IPS-NIHi7 (cell line): ENCODE results near the gene CTNNA3.
A peak's percentile ranks its signal among the peaks of the same experiment; 100 is the strongest.
"Not testable (repeated sequence)": the region's sequence is repeated elsewhere in the genome, so short reads cannot be mapped to it uniquely, and the experiment has no call there.

Source experiments
- DNase-seq: peaks from one replicate; pipeline ENCODE4 v3.0.0; 2012; ENCODE audit warnings: mixed read lengths; ENCODE audit errors: extremely low spot score

CTNNA3 gene

DNA sequence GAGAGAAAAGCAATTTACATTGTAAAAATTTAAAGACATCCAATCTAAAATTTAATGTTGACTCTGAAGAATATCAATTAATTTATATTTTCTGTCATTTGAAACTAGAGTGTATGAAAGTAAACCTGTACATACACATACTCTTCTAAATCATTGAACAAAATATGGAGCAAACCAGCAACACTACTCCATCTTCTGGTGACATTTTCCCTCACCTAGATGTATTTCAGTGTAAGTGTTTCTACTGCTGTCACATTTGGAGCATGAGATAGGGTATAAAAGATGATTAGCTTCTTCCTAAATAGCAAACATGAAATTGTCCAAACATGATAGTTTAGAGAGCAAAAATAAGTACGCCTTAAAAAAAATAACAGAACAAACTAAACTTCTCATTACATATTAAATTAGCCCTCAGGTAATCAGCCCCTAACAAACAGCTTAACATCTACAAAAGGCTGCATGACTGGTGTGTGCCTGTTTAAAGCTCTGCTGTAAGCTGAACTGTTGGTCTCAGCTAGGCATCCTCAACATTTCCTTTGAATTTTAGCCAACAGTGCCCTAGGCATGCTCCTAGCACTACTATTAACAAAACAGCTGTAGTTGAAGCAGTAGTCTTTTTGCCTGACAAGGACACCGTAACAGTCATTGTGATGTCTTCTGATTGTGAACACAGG lies 189.8 kb downstream of the CTNNA3 start:
- no peak for DNase-seq

DNA sequence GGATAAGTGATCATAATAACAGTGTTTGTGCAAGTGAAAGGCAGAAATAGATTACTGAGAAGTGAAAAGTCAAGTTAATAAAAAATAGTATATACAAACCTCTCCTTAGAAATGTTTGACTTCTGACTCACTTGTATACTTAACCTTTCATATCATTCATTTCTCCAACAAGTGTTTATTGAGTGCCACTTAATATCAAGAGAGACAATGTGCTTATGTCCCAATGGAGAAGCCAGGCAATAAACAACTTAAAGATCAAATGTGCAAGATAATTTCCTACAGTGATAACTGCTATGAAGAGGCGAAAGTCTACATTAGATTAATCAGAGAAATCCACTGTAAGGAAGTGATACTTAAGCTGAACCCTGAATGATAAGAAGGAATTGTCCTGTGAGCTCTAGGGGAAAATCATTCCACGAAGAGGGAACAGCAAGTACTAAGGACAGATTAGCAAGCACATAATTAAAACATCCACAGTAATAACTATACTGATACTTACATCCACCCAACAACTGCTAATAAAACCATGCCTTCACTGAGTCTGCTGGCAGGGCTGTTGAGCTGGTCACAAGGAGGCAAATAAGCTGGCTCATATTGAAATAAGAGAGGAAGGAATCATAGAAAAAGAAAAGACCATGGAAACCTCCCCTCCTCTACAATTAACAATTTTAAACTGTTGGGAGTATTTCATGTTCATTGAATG lies 203.5 kb downstream of the CTNNA3 start:
- DNase-seq, result no peak

DNA sequence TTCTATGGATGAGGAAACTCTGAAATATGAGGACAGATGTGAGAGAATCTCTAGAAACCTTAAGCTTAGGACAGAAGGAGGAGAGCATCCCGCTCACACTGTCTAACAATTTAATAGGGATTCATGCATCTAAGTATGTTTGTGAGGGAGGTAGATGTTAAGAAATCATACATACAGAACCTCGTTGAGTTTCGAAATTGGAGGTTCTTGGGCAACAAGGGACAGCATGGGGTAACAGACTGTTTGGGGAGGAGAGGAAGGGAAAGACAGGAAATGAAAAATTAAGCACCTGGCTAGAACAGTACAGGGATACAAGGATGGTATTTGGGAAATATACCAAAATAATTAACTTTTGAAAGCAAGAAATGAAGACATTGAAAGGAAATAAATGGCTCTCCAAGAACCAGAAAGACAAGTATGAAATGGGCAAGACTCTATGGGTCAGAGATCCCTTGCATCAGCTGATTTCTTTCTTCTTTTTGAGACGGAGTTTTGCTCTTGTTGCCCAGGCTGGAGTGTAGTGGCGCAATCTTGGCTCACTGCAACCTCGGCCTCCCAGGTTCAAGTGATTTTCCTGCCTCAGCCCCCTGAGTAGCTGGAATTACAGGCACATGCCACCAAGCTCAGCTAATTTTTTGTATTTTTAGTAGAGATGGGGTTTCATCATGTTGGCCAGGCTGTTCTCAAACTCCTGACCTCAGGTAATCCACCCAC lies 207.9 kb downstream of the CTNNA3 start:
- DNase-seq, result no peak

DNA sequence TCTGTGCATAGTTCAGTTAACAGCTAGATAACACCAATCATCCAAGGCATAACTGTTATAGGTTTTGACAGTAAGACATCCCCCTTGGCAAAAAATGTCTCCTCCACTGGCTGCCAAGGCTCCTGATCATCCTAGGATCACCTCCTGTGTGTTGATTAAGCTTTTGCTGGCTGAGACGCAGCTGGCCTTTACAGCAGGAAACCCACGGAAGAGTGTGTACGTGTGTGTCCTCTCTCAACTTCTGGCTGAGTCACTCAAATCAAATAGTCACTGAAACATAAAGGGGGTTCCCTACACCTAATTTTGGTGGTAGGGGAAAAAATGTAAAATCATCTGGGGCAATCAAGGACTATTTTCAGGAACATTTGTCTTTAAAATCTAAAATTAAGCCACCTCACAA lies 208.8 kb downstream of the CTNNA3 start:
- no peak for DNase-seq

DNA sequence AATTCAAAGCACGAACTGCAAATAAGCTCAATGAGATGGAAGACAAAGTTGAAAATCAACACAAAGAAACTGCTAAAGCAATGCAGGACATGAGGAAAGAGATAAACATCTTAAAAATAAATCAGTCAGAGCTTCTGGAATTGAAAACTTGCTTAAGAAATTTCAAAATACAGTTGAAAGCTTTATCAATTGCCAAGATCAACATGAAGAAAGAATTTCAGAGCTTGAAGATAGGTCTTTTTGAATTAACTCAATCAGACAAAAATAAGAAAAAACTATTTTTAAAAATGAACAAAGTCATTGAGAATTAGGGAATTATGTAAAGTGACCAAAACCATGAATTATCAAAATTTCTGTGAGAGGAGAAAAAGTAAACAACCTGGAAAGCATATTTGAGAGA lies 218.1 kb downstream of the CTNNA3 start:
- DNase-seq, result no peak

DNA sequence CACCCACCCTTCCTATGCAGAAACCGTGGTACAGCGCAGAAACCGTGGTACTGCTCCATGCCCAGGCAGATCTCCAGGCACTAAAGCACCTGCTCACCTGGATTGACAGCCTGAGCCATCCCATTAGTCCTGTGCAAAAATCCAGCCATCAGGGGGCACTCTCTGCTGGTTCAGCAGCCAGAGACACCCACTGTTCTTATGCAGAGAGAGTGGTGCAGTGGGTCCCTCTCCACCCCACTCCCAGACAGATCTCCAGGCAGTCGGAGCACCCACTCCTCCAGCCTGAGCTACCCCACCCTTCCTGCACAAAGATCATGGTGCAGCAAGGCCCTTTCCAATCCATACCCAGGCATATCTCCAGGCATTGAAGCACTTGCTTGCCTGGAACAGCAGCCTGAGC lies 219.8 kb downstream of the CTNNA3 start:
- peak; percentile 35 for DNase-seq

DNA sequence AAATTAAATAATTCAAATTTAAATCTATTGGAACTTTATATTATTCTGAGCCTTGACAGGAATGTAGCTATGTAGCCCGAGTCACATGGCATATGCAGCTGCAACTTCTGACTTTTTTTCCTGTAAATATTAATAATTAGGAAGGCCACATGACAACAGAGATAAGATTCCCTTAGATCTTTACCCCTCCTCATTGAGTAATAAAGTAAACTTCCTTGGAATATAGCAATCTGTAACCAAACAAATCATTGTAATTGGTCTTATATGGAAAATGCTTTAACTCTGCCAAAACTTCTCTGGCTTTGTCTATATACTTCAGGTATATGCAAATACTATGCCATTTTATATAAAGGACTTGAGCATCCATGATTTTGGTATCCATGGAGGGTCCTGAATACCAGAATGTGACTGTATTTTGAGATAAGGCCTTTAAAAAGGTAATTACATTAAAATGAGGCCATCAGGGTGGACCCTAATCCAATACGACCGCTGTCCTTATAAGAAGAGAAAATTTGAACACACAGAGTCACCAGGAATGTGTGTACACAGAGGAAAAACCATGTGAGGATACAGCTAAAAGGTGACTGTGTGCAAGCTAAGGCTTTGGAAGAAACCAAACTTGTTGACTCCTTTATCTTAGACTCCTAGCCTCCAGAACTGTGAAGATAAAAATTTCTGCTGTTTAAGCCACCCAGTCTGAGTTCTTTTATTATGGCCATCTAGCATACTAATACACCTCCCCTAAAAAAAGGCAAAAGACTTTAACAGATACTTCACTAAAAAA lies 222.0 kb downstream of the CTNNA3 start:
- no peak for DNase-seq

DNA sequence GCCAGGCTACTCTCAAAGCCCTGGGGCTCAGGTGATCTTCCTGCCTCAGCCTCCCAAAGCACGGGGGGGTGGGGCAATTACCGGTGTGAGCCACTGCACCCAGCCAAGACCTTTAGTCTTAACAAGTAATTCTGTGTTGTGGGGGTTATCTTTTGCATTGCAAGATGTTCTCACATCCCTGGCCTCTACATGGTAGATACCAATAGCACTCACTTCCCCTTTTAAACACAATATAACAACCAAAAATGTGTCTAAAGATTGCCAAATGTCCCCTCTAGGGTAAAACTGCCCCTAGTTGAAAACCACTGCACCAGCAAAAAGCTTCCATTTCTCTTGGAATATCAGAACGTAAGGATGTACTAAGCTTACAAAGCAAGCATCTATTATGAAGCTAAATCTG lies 225.0 kb downstream of the CTNNA3 start:
- no peak for DNase-seq

DNA sequence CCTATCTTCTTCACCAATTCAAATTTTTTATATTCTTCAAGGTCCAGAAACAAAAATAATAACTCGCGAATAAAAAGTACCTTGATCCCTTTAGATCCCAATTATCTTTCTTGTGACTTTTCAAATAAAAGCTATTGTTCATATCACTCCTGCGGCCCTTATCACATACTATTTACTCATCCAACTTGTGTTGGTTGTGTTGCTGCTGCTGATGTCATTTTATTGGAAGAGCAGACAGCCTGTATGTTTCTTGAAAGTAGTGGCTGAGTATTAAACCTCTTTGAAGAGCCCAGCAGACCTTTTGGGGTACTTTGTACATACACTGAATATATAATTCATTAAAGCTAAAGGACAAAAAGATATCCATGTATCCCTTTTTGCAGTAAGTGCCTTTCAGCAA lies 231.7 kb downstream of the CTNNA3 start:
- DNase-seq, result no peak

DNA sequence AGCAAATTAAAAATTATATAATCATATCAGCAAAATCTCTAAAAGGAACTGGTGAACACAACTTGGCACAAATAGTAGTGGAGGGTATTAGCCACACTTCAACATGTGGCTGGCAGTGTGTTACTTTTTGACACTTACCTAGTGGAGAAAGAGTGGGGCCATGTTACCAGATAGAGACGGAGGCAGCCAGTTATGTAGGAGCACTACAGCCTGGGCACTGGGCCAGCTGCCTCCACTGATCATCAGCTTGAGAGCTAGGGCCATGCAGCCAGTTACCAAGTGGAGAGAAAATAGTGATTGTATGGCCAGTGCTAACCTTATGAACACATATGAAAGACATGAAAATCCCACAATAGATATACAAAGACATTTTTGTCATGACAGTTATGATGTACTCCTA lies 243.1 kb downstream of the CTNNA3 start:
- no peak for DNase-seq

DNA sequence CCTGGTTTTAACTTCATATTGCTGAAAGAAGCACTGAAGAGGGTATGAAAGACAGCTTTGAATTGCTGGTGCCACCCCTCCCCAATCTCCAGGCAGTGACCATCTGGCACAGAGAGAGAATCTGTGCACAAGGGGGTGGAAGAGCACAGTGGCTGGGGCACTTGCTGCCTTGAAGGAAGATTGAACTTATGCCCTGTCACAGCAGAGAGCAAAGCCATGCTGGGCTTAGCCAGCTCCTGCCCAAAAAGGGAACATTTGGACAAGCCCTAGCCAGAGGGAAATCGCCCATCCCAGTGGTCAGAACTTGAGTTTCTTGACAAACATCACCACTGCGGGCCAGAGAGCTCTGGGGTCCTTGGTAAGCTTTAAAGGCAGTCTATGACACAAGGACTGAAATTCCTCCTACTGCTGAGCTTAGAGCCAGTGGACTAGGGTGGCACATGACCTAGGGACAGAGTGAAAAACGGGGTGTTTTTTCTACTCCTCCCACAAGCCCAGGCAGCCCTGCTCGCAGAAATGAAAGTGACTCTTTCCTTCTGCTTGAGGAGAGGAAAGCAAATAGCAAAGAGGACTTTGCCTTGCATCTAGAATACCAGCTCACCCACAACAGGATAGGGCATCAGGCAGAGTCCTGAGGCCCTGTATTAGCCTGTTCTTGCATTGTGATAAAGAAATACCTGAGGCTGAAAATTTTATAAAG lies 257.2 kb downstream of the CTNNA3 start:
- no peak for DNase-seq

DNA sequence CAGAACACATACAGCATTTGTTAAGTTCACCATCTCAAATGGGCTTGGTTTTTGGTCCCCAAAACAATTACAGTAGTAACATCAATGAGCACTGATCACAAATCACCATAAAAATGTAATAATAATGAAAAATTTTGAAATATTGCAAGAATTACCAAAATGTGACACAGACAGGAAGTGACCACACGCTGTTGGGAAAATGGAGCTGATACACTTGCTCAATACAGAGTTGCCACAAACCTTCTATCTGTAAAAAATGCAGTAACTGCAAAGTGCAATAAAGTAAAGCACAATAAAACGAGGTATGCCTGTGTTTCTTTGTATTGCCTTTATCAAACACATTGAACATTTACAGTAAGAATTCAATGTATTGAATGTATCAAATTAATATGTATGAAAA lies 262.7 kb downstream of the CTNNA3 start:
- DNase-seq, result no peak

DNA sequence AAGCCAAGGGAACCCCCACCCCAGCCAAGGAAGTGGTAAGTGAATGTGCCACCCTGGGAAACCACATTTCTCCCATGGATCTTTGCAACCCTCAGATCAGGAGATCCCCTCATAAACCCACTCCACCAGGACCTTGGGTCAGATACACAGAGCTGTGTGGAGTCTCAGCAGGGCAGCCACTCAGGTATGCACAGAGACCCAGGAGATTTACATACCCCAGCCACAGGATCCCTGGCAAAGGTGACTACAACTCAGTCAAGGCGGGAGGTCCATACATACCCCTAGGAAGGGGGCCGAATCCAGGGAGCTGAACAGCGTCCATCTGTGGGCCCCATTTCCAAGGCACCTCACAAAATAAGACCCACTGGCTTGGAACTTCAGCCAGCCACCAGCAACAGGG lies 293.4 kb downstream of the CTNNA3 start:
- DNase-seq, result no peak

DNA sequence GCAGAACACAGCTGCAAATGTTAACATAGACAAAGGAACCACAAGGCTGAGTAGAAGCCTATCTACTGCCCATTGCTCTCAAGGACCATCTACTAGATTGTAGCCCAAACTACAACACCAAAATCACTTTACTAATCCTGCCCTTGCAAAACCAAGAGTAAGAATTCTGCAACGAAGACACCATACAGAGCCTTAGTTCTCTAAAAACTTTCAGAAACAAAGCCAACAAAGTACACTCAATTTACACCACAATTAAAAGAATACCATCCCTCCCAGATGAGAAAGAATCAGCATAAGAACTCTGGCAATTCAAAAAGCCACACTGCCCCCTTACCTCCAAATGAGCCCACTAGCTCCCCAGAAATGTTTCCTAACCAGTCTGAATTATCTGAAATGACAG lies 294.3 kb downstream of the CTNNA3 start:
- DNase-seq, result peak; percentile 14

DNA sequence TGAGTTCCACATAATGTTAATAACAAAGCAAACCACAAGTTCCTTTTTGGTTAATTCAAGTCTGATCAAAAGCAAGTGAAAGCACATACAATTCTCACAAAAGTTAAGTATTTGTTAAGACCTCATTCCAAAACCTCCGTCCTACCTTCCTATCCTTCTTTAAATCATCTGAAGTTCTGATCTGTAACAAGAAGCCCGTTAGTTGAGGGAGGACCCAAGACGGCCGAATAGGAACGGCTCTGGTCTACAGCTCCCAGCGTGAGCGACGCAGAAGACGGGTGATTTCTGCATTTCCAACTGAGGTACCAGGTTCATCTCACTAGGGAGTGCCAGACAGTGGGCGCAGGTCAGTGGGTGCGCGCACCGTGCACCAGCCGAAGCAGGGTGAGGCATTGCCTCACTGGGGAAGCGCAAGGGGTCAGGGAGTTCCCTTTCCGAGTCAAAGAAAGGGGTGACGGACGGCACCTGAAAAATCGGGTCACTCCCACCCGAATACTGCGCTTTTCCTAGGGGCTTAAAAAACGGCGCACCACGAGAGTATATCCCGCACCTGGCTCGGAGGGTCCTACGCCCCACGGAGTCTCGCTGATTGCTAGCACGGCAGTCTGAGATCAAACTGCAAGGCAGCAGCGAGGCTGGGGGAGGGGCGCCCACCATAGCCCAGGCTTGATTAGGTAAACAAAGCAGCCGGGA lies 309.0 kb downstream of the CTNNA3 start:
- not testable (repeated sequence) for DNase-seq

DNA sequence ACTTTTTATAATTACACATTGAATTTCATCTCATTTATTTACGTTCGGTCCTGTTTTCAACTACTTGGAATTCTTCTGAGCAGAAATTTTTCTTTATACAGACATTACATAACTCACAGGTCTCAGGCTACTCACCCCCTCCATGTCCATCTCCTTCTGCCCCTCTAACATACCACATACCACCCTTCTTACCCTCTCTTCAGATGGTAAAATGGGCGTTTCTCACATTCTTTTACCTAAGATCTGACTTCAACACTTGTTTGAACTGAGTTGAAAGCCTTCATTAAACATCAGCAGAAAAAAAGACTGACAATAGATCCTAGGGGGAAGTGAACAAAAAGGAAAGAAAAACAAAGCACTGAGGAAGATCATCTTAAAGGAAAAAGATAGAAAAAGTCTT lies 309.7 kb downstream of the CTNNA3 start:
- no peak for DNase-seq

DNA sequence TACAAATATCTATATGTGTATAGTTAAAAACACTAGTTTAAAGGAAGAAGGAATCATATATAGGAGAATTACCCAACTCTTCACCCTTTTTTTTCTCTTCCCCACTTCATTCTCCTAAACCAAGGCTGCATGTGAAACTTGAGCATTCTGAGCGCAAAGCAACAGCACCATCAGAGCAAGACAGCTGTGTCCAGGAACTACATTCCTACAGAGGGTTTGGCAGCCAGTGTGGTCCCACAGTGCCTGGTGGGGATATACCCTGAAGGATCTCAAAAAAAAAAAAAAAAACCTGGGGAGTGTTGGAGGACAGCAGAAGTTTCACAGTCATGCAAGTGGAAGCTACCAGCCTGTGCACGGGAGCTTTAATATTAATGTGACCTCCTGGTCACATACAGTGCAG lies 310.4 kb downstream of the CTNNA3 start:
- no peak for DNase-seq

DNA sequence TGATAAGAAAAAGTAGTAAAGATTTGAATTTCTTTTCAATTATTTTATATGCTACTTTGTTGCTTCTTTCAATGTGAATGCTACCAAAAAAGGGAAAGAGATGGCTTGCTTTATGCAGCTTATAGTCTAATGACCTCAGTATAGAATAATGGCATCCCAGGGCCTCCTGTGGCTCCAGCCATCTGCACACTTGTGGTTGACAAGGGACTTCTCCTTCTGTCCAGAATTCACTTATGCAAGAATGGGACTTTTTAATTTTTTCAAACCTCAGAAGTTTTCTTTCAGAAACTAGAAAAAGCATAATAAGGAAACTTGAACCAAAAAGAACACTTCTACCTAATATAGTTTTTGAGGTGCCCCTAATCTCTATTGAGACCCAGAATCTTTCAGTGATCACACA lies 310.9 kb downstream of the CTNNA3 start:
- DNase-seq, result no peak

DNA sequence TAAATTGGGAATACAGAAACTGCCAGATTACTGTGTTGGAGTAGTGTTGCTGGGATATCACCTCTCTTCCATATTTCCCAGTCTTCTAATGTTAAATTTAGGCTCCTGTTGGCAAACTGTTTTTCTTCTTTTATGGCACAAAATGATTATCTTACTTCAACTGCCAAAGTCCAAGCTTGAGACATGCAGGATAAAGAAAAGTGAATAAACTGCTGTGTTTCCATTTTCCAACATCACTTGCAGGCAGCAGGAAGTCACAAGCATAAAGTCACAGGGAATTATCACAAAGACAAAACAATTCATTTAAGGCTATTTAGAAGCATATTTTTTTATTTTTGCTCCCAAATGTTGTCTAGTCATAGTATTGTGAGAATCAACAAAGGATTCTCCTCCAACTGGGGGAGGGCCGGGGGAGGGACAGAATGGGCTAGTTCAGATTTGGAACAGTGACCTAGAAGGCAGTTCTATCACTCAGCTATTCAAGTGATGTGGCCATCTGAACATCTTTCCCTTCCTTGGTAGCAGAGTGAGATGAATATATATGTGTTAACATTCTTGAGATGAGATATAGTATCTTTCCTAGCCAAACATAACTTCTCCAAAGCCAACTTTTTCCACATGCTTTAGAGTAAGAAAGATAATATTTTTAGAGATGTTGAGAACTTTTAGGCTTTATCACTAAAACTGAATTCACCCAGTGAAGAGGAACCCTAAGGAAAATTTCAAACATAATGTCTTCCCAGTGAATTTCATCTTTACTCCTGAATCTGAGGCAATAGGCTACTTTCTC lies 364.7 kb downstream of the CTNNA3 start:
- DNase-seq, result no peak
